Prostate gland (tissue), 2 donors: ENCODE results near the gene FER. TPM values are rescaled to one million over a fixed set of nuclear protein-coding genes. Genes with fewer than 3 reads are reported as not detected.

Experiments used
- DNase-seq: peaks from one replicate; pipeline ENCODE4 v3.0.0-alpha.2; 2019; ENCODE audit warnings: low spot score
- H3K27ac ChIP-seq, 2 donors: fragments of 200-600 bp; sonication (generic); 2 replicates each; pipeline ENCODE4 v1.5.1; 2017 to 2019
- H3K27me3 ChIP-seq: fragments of 200-600 bp; sonication (generic); replicated peaks from 2 replicates; pipeline ENCODE4 v1.5.1; 2019; ENCODE audit not compliant: insufficient read depth
- H3K36me3 ChIP-seq, 2 donors: fragments of 200-600 bp; sonication (generic); 1 replicate in 1 of 2; 2 replicates in 1 of 2; pipeline versions ENCODE4 v1.5.1 to v1.8.1; 2017 to 2019
- H3K4me1 ChIP-seq: fragments of 200-600 bp; sonication (generic); replicated peaks from 2 replicates; pipeline ENCODE4 v1.5.1; 2019
- H3K4me3 ChIP-seq, 2 donors: fragments of 200-600 bp; sonication (generic); 2 replicates each; pipeline ENCODE4 v1.5.1; 2017 to 2019
- H3K9me3 ChIP-seq: fragments of 200-600 bp; sonication (generic); 2 replicates; pipeline ENCODE4 v1.5.1; 2017
- CTCF ChIP-seq, 4 experiments: fragments of 200-600 bp in 2 of 4; fragments of 450-650 bp in 2 of 4; sonication (generic) in 2 of 4; IDR thresholded peaks; 1 replicate in 3 of 4; 2 replicates in 1 of 4; pipeline ENCODE4 v1.5.1; 2016 to 2019; ENCODE audit warnings: antibody characterized with exemption in 4 of 4, mild to moderate bottlenecking in 2 of 4, moderate library complexity in 2 of 4
- POLR2A ChIP-seq: fragments of 450-650 bp; IDR thresholded peaks from one replicate; pipeline ENCODE4 v1.6.1; 2016; ENCODE audit warnings: antibody characterized with exemption, mild to moderate bottlenecking
- POLR2AphosphoS5 ChIP-seq: sonication (generic); formaldehyde crosslinking; IDR thresholded peaks from one replicate; pipeline ENCODE4 v1.6.1; 2017; ENCODE audit warnings: antibody characterized with exemption
- WGBS: methylation state at CpG from one replicate; pipeline ENCODE4 v1.1.5; 2018; 5-methylcytosine and 5-hydroxymethylcytosine counted together
- intact Hi-C: fragments of 100-400 bp; cut with DNase I; formaldehyde crosslinking; loops from one replicate; pipeline ENCODE4 v1.14.2; 2022
- total RNA-seq, 2 donors: library from RNA; depleted of rRNA; stranded (reverse); fragments of >200 nt; gene quantifications; one replicate each; pipeline ENCODE4 v1.1.0, GENCODE V29; 2016

The FER gene
- total RNA-seq, 2 donors from 2014 or later: 9.1 to 36.0 TPM

GRCh38 chr5:109225716-109226625 lies 478.3 kb downstream of the FER start:
- H3K27ac ChIP-seq: no peak overlapping the region
- 58% methylated on average over 11 of the region's 11 CpGs for WGBS
- intact Hi-C loops: no loop called here
- no peaks in the 10 kb centered on the region for H3K36me3 ChIP-seq
- H3K4me1 ChIP-seq: no peaks in the 10 kb centered on the region
- no peaks in the 10 kb centered on the region for H3K9me3 ChIP-seq
- H3K4me3 ChIP-seq: no peak overlapping the region
- TF ChIP-seq CTCF (IDR thresholded peaks at IDR 0.05) (no peak), POLR2AphosphoS5 (no peak), POLR2A (no peak)
- DNase-seq: no peak
- no peaks in the 10 kb centered on the region for H3K27me3 ChIP-seq

GRCh38 chr5:109230369-109230768 lies 482.7 kb downstream of the FER start:
- no peak overlapping the region for H3K4me3 ChIP-seq
- 86% methylated on average over 2 of the region's 2 CpGs for WGBS
- H3K36me3 ChIP-seq: no peaks in the 10 kb centered on the region
- H3K9me3 ChIP-seq: no peaks in the 10 kb centered on the region
- intact Hi-C loops: no loop called here
- H3K27ac ChIP-seq: no peak overlapping the region
- no peak for TF ChIP-seq POLR2AphosphoS5
- no peak for TF ChIP-seq CTCF (IDR thresholded peaks at IDR 0.05)
- H3K27me3 ChIP-seq: no peaks in the 10 kb centered on the region
- H3K4me1 ChIP-seq: no peaks in the 10 kb centered on the region
- DNase-seq: no peak

GRCh38 chr5:109231331-109231730 lies 483.6 kb downstream of the FER start:
- 88% methylated on average over 2 of the region's 2 CpGs for WGBS
- Histone ChIP-seq H3K9me3 (no peaks in the 10 kb centered on the region), H3K4me1 (no peaks in the 10 kb centered on the region), H3K27ac (no peak overlapping the region), H3K27me3 (no peaks in the 10 kb centered on the region), H3K4me3 (no peak overlapping the region), H3K36me3 (no peaks in the 10 kb centered on the region)
- DNase-seq: no peak
- TF ChIP-seq CTCF (IDR thresholded peaks at IDR 0.05): no peak
- no peak for TF ChIP-seq POLR2A
- no peak for TF ChIP-seq POLR2AphosphoS5
- intact Hi-C loops: no loop called here

GRCh38 chr5:109234381-109234780 lies 486.7 kb downstream of the FER start:
- H3K9me3 ChIP-seq: no peaks in the 10 kb centered on the region
- no peaks in the 10 kb centered on the region for H3K36me3 ChIP-seq
- H3K27ac ChIP-seq: no peak overlapping the region
- no peaks in the 10 kb centered on the region for H3K4me1 ChIP-seq
- intact Hi-C loops: no loop called here
- no peaks in the 10 kb centered on the region for H3K27me3 ChIP-seq
- no peak for DNase-seq
- TF ChIP-seq POLR2AphosphoS5 (no peak), POLR2A (no peak), CTCF (IDR thresholded peaks at IDR 0.05) (no peak)
- H3K4me3 ChIP-seq: no peak overlapping the region
- 85% methylated on average over 4 of the region's 4 CpGs for WGBS

GRCh38 chr5:109239456-109239855 lies 491.8 kb downstream of the FER start:
- no peak for DNase-seq
- no peaks in the 10 kb centered on the region for H3K4me1 ChIP-seq

More at GRCh38 chr5:109239456-109239855, 491.8 kb downstream of the FER start:
- Histone ChIP-seq H3K27ac (no peak overlapping the region), H3K4me3 (no peak overlapping the region), H3K27me3 (no peaks in the 10 kb centered on the region), H3K36me3 (no peaks in the 10 kb centered on the region), H3K9me3 (no peaks in the 10 kb centered on the region)
- no peak for TF ChIP-seq CTCF (IDR thresholded peaks at IDR 0.05)
- TF ChIP-seq POLR2A: no peak
- 73% methylated on average over 5 of the region's 5 CpGs for WGBS
- intact Hi-C loops: no loop called here
